Measurements from ENCODE around the gene C11orf65.
"Not testable (repeated sequence)": the region's sequence is repeated elsewhere in the genome, so short reads cannot be mapped to it uniquely, and the experiment has no call there.

Gene C11orf65

GRCh38 chr11:108474664-108475463, 7.5 kb upstream of the C11orf65 start:
- DNase-seq (ENCODE audit: low read depth, low spot score), result no peak
- H3K27ac ChIP-seq, result no peak overlapping the region

GRCh38 chr11:108472681-108473080, 5.4 kb upstream of the C11orf65 start:
- DNase-seq (ENCODE audit: low read depth, low spot score), result no peak
- no peak overlapping the region for H3K27ac ChIP-seq

- no peak for DNase-seq (ENCODE audit: low read depth, low spot score)
- H3K27ac ChIP-seq, result no peak overlapping the region
These were observed 1.1 kb upstream of the C11orf65 start for GRCh38 chr11:108468478-108468864.

GRCh38 chr11:108466405-108466804, 924 bp downstream of the C11orf65 start:
- H3K27ac ChIP-seq, result peak overlapping the region; percentile 96
- no peak for DNase-seq (ENCODE audit: low read depth, low spot score)

DNA sequence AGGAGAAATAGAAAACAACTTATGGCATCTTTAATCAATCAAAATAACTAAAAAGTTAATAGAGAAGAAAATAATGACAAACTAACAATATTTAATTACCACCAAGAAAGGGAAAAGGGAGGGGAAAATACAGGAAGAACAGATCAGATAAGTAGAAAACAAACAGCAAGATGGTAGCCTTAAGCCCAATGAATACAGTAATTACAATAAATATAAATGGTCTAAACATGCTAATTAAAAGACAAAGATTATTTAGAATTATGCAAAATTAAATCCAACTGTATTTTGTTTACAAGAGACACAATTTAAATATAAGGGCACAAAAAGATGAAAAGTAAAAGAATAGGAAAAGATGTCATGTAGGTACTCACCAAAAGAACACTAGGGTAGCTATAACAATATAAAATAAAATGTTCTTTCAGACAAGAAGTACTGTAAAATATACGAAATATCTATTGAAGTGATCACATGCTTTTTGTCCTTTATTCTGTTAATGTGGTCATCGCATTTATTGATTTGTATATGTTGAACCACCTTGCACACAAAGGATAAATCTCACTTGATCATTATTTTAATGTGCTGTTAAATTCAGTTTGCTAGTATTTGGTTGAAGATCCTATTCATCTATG, 14.0 kb downstream of the C11orf65 start:
- no peak for DNase-seq (ENCODE audit: low read depth, low spot score)
- no peak overlapping the region for H3K27ac ChIP-seq

GRCh38 chr11:108441445-108441844, 25.9 kb downstream of the C11orf65 start:
- not testable (repeated sequence) for DNase-seq (ENCODE audit: low read depth, low spot score); H3K27ac ChIP-seq

GRCh38 chr11:108436594-108436993, 30.7 kb downstream of the C11orf65 start:
- no peak for DNase-seq (ENCODE audit: low read depth, low spot score)
- no peak overlapping the region for H3K27ac ChIP-seq

GRCh38 chr11:108435066-108435465, 32.3 kb downstream of the C11orf65 start:
- no peak for DNase-seq (ENCODE audit: low read depth, low spot score)
- H3K27ac ChIP-seq, result no peak overlapping the region

- DNase-seq (ENCODE audit: low read depth, low spot score), result no peak
- H3K27ac ChIP-seq, result no peak overlapping the region
These were observed 34.5 kb downstream of the C11orf65 start for GRCh38 chr11:108432783-108433182.

DNA sequence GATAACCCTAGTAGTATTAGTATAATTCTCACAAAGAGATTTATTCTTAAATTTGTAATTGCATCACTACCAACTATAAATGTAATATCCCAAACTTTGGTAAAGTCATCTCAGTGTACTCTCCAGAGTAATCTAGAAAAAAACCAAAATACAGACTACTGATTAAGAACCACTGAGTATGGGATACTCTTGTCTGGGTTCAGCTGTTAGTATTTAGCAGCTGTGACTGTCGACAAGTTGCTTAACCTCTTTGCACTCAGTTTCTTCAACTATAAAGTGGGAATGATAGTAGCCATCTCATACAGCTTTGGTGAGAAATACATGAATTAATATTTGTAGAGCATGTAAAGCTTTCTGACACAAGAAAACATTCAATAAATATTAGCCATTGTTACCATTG, 35.3 kb downstream of the C11orf65 start:
- no peak overlapping the region for H3K27ac ChIP-seq

DNA sequence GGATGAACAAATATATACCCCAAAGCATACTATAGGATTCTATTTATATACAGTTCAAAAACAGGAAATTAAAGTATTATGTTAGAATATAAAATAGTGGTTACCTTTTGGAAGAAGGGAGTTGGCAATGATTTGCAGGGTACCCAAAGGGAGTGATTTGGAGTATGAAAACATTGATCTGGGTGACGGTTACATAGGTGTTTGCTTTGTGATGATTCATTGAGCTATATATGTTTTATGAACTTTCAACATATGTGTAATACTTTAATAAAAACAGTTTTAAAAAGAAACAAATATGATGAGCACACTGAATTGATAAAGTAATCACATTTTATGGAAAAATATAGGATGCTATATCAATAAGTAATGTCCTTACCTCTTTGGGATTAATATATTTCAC, 36.0 kb downstream of the C11orf65 start:
- no peak for DNase-seq (ENCODE audit: low read depth, low spot score)
- no peak overlapping the region for H3K27ac ChIP-seq

More for the DNA sequence above, 35.3 kb downstream of the C11orf65 start:
- DNase-seq (ENCODE audit: low read depth, low spot score), result no peak

DNA sequence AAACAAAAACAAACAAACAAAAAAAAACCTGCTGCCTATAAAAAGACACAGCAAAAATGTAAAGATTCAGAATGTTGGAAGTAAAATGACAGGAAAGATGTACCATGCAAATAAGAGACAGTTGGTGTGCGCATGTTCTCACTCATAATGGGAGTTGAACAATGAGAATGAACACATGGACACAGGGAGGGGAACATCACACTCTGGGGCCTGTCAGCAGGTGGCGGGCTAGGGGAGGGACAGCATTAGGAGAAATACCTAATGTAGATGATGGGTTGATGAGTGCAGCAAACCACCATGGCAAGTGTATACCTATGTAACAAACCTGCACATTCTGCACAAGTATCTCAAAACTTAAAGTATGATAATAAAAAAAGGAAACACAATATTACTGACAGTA, 49.8 kb downstream of the C11orf65 start:
- H3K27ac ChIP-seq; DNase-seq (ENCODE audit: low read depth, low spot score): not testable (repeated sequence)

DNA sequence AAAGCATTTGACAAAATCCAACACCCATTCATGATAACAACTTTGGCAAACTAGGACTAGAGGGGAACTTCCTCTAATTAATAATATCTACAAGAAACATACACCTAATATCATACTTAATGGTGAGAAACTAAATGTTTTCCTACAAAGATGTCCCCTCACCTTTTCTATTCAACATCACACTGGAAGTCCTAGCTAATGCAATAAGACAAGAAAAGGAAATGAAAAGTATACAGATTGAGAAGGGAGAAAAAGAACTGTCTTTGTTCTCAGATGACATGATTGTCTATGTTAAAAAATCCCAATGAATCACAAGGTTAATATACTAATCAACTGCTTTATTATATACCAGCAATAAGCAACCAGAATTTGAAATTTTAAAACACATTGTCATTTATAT, 52.4 kb downstream of the C11orf65 start:
- no peak overlapping the region for H3K27ac ChIP-seq
- DNase-seq (ENCODE audit: low read depth, low spot score), result no peak

GRCh38 chr11:108405706-108406105, 61.6 kb downstream of the C11orf65 start:
- no peak for DNase-seq (ENCODE audit: low read depth, low spot score)
- H3K27ac ChIP-seq, result no peak overlapping the region

- H3K27ac ChIP-seq, result no peak overlapping the region
- DNase-seq (ENCODE audit: low read depth, low spot score), result no peak
These were observed 64.3 kb downstream of the C11orf65 start for GRCh38 chr11:108403052-108403451.

GRCh38 chr11:108402241-108402640, 65.1 kb downstream of the C11orf65 start:
- H3K27ac ChIP-seq, result no peak overlapping the region
- no peak for DNase-seq (ENCODE audit: low read depth, low spot score)

DNA sequence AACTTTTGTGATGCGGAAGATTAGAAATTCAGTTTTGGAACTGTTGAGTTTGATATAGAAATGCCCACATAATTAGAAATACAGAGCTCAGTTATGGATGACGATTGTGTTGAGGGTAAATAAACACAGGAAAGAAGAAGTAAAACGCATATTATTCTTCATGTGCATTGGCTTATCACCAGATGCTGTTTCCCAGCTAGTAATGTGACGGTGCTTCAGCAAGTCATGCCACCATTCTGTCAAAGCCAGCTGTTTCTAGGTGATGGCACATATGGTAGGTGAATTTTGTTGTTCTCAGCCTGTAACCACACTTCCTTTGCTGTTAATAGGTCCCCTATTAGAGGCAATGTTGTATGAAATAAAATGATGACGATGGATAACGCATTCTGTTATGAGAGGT, 68.9 kb downstream of the C11orf65 start:
- DNase-seq (ENCODE audit: low read depth, low spot score), result no peak
- H3K27ac ChIP-seq, result no peak overlapping the region

DNA sequence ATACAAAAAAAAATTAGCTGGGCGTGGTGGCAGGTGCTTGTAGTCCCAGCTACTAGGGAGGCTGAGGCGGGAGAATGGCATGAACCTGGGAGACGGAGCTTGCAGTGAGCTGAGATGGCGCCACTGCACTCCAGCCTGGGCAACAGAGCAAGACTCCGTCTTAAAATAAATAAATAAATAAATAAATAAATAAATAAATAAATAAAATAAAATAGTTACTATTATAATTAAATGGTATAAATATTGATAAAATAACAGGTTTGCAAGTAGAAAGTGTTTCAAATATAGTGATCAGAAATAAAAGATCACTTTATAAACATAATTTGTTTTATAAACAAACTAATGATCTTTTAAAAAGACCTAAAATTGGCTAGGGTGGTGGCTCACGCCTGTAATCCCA, 70.7 kb downstream of the C11orf65 start:
- not testable (repeated sequence) for DNase-seq (ENCODE audit: low read depth, low spot score); H3K27ac ChIP-seq

GRCh38 chr11:108394744-108395284, 72.5 kb downstream of the C11orf65 start:
- no peak for DNase-seq (ENCODE audit: low read depth, low spot score)
- H3K27ac ChIP-seq, result no peak overlapping the region

DNA sequence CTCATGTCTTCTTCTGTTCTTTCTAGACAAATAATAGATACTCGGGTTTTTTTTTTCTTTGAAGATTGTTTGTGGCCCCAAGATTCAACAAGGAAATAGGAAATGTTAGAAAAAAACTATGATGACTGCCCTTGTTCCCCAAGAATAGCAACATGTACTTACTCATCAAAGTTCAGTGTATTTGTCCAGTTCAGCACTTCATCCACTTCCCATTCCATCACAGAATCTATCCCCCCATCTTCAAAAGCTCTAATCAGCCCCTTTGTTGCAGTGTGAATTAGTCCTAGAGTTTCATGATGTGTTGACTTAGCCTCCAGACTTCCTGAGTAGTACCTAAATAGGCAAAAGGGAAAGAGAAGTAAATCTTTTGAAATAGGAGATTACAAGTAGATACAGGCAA, 74.3 kb downstream of the C11orf65 start:
- DNase-seq (ENCODE audit: low read depth, low spot score), result no peak
- no peak overlapping the region for H3K27ac ChIP-seq

DNA sequence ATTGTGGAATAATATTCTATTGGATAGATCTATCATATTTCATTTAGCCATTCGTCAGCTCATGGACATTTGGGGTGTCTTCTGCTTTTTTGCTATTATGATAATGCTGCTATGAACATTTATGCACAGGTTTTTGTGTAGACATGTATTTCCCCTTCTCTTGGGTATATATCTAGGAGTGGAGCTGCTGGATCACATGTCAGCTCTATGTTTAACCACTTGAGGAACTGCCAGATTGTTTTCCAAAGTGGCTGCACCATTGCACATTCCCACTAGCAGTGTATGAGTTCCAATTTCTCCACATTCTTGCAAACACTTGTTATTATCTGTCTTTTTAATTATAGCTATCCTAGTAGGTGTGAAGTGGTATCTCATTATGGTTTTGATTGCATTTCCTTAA, 75.0 kb downstream of the C11orf65 start:
- DNase-seq (ENCODE audit: low read depth, low spot score), result no peak
- no peak overlapping the region for H3K27ac ChIP-seq

GRCh38 chr11:108388576-108388975, 78.8 kb downstream of the C11orf65 start:
- DNase-seq (ENCODE audit: low read depth, low spot score), result no peak
- no peak overlapping the region for H3K27ac ChIP-seq
